Thoracic aorta (tissue), 2 donors: ENCODE results near the gene BPHL. TPM values are rescaled to one million over a fixed set of nuclear protein-coding genes. Genes with fewer than 3 reads are reported as not detected.
"Not testable (repeated sequence)": the region's sequence is repeated elsewhere in the genome, so short reads cannot be mapped to it uniquely, and the experiment has no call there.

ENCODE experiments used
- ATAC-seq: fragments of 150-250 bp; one replicate; pipeline ENCODE4 v1.8.0; 2017; ENCODE audit warnings: low read depth; ENCODE audit not compliant: insufficient number of reproducible peaks, low FRiP score
- DNase-seq: peaks from one replicate; pipeline ENCODE4 v3.0.0-alpha.2; 2020; ENCODE audit warnings: low spot score
- H3K27ac ChIP-seq, 2 donors: fragments of 200-600 bp; sonication (generic); 1 replicate in 1 of 2; 2 replicates in 1 of 2; pipeline ENCODE4 v1.5.1; 2016; ENCODE audit warnings: mild to moderate bottlenecking in 2 of 2, moderate library complexity in 2 of 2
- H3K27me3 ChIP-seq: fragments of 200-600 bp; sonication (generic); replicated peaks from 2 replicates; pipeline ENCODE4 v1.6.0; 2016; ENCODE audit warnings: mild to moderate bottlenecking; ENCODE audit not compliant: insufficient read depth
- H3K36me3 ChIP-seq: fragments of 200-600 bp; sonication (generic); one replicate; pipeline ENCODE4 v1.5.1; 2016
- H3K4me1 ChIP-seq, 2 donors: fragments of 200-600 bp; sonication (generic); 1 replicate in 1 of 2; 2 replicates in 1 of 2; pipeline versions ENCODE4 v1.5.1 to v1.6.0; 2016; ENCODE audit warnings: low read depth in 2 of 2, mild to moderate bottlenecking in 1 of 2; ENCODE audit not compliant: control insufficient read depth in 1 of 2
- H3K4me3 ChIP-seq: fragments of 200-600 bp; sonication (generic); 2 replicates; pipeline ENCODE4 v1.5.1; 2016; ENCODE audit warnings: mild to moderate bottlenecking
- H3K9me3 ChIP-seq: fragments of 200-600 bp; sonication (generic); 2 replicates; pipeline ENCODE4 v1.5.1; 2016
- total RNA-seq, 2 donors: library from RNA; depleted of rRNA; stranded (reverse); fragments of >200 nt; gene quantifications; one replicate each; pipeline versions ENCODE4 v1.1.0 to v1.2.3, GENCODE V29; 2016
- TF ChIP-seq, protein P1 (sequence below): fragments of 200-600 bp; sonication (generic); IDR thresholded peaks from one replicate; pipeline ENCODE4 v1.5.1; 2019; ENCODE audit warnings: antibody characterized with exemption

The BPHL gene
- total RNA-seq, 2 donors from 2014 or later, result 3.8 to 4.2 TPM

DNA sequence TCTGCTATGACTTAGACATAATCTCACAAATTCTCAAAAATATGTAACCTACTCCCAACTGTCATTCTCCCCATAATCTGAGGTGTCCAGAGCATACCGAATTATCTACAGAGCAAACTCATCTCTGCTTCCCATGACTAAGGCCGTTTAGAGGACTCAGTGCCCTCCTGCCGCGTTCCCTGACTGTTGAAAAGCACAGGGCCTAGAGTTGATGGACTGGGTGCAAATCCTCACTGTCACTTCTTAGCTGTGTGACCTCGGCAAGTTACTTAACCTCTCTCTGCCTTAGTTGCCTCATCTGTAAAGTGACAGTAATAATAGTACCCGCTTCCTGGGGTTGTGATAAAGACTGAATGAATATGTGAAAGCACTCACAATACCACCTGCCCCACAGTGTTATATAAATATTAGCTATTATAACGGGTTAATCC is 43.6 kb downstream of the BPHL start:
- no peaks in the 10 kb centered on the region for H3K27me3 ChIP-seq
- H3K4me1 ChIP-seq, result peaks cover 4 to 11% of the 10 kb centered on the region in 2 donors
- ATAC-seq, result no peak
- H3K4me3 ChIP-seq, result peak overlapping the region; percentile 94
- no peaks in the 10 kb centered on the region for H3K9me3 ChIP-seq
- TF ChIP-seq, protein P1, sequence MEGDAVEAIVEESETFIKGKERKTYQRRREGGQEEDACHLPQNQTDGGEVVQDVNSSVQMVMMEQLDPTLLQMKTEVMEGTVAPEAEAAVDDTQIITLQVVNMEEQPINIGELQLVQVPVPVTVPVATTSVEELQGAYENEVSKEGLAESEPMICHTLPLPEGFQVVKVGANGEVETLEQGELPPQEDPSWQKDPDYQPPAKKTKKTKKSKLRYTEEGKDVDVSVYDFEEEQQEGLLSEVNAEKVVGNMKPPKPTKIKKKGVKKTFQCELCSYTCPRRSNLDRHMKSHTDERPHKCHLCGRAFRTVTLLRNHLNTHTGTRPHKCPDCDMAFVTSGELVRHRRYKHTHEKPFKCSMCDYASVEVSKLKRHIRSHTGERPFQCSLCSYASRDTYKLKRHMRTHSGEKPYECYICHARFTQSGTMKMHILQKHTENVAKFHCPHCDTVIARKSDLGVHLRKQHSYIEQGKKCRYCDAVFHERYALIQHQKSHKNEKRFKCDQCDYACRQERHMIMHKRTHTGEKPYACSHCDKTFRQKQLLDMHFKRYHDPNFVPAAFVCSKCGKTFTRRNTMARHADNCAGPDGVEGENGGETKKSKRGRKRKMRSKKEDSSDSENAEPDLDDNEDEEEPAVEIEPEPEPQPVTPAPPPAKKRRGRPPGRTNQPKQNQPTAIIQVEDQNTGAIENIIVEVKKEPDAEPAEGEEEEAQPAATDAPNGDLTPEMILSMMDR, result no peak
- H3K27ac ChIP-seq, result peak overlapping the region; percentile 94
- DNase-seq, result no peak
- H3K36me3 ChIP-seq, result no peaks in the 10 kb centered on the region

- H3K4me1 ChIP-seq, result peaks cover 4 to 11% of the 10 kb centered on the region in 2 donors
- peak overlapping the region; percentile 94 for H3K27ac ChIP-seq
- ATAC-seq (peak; percentile 31), DNase-seq (no peak)
- H3K4me3 ChIP-seq, result peak overlapping the region; percentile 94
- H3K27me3 ChIP-seq, result no peaks in the 10 kb centered on the region
- no peaks in the 10 kb centered on the region for H3K9me3 ChIP-seq
- no peaks in the 10 kb centered on the region for H3K36me3 ChIP-seq
- TF ChIP-seq, protein P1, result peak; percentile 28
Observed at GRCh38 chr6:3162565-3163247, 44.2 kb downstream of the BPHL start.

DNA sequence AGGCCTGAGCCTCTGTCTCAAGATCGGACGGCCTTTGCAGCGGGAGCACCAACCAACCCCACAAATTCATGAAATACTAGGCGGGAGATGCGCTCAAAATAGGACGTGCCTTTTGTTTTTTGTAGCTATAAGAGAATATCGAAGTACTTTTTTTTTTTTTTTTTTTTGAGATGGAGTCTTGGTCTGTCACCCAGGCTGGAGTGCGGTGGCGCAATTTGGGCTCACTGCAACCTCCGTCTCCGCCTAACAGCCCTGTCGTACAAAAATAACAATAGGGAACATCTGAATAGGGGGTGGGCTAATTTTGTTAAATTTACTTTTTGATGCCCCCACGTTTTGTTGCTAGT is 44.7 kb downstream of the BPHL start:
- peak overlapping the region; percentile 94 for H3K27ac ChIP-seq
- no peak for DNase-seq
- H3K9me3 ChIP-seq, result no peaks in the 10 kb centered on the region
- no peak for ATAC-seq
- TF ChIP-seq, protein P1, result no peak
- peak overlapping the region; percentile 94 for H3K4me3 ChIP-seq
- no peaks in the 10 kb centered on the region for H3K36me3 ChIP-seq
- peaks cover 4 to 11% of the 10 kb centered on the region in 2 donors for H3K4me1 ChIP-seq
- H3K27me3 ChIP-seq, result no peaks in the 10 kb centered on the region

DNA sequence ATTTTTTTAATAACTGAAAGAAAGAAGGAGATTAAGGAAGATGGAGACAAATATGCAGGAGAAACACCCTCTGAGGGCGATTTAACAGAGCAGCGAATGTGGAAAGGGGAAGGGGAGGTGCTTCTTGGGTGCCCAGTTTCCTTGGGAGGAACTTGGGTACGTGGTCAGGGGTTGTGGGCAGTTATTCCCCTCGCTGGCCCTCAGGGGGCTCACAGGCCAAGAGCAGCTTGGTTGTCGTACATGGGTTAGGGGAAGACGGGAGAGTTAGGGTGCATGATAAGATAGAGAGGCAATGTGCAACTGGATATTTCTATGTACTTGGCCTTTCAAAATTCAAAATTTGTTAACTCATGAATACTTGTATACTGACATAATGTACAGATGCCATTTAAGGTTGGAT is 45.9 kb downstream of the BPHL start:
- no peak for DNase-seq
- H3K27ac ChIP-seq, result no peak overlapping the region
- ATAC-seq, result no peak
- H3K4me3 ChIP-seq, result no peak overlapping the region
- TF ChIP-seq, protein P1, result no peak
- no peaks in the 10 kb centered on the region for H3K36me3 ChIP-seq
- H3K27me3 ChIP-seq, result no peaks in the 10 kb centered on the region
- no peaks in the 10 kb centered on the region for H3K9me3 ChIP-seq
- peaks cover 4 to 5% of the 10 kb centered on the region in 2 donors for H3K4me1 ChIP-seq

- DNase-seq (no peak), ATAC-seq (no peak)
- Histone ChIP-seq H3K4me1 (peaks cover 4 to 5% of the 10 kb centered on the region in 2 donors), H3K4me3 (no peak overlapping the region), H3K27me3 (no peaks in the 10 kb centered on the region), H3K36me3 (no peaks in the 10 kb centered on the region), H3K27ac (no peak overlapping the region), H3K9me3 (no peaks in the 10 kb centered on the region)
- TF ChIP-seq, protein P1, result no peak
Observed at GRCh38 chr6:3165631-3166534, 47.4 kb downstream of the BPHL start.

GRCh38 chr6:3166535-3167225 is 48.2 kb downstream of the BPHL start:
- not testable (repeated sequence) for H3K27me3 ChIP-seq, DNase-seq, H3K4me1 ChIP-seq, ATAC-seq, H3K27ac ChIP-seq, H3K4me3 ChIP-seq, H3K9me3 ChIP-seq, H3K36me3 ChIP-seq

DNA sequence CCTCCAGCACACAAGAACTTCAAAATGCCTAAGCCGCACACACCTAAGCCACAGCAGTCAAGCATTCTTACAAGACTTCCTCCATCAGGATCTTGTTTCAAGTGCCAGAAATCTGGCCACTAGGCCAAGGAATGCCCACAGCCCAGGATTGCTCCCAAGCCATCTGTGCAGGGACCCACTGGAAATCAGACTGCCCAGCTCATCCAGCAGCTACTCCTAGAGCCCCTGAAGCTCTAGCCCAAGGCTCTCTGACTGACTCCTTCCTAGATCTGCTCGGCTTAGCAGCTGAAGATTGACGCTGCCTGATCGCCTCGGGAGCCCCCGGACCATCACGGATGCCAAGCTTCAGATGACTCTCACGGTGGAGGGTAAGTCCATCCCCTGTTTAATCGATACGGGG is 49.5 kb downstream of the BPHL start:
- not testable (repeated sequence) for H3K4me3 ChIP-seq, ATAC-seq, H3K27ac ChIP-seq, H3K36me3 ChIP-seq, H3K9me3 ChIP-seq, H3K27me3 ChIP-seq, DNase-seq
- H3K4me1 ChIP-seq, result peaks cover 4 to 10% of the 10 kb centered on the region in 2 donors
